ENCODE data around the gene THYN1. TPM values are rescaled to one million over a fixed set of nuclear protein-coding genes. Genes with fewer than 3 reads are reported as not detected.
A peak's percentile ranks its signal among the peaks of the same experiment; 100 is the strongest.

Gene THYN1
- total and polyA plus RNA-seq, 2 donors from 2014 or later: 32.2 to 74.0 TPM

DNA sequence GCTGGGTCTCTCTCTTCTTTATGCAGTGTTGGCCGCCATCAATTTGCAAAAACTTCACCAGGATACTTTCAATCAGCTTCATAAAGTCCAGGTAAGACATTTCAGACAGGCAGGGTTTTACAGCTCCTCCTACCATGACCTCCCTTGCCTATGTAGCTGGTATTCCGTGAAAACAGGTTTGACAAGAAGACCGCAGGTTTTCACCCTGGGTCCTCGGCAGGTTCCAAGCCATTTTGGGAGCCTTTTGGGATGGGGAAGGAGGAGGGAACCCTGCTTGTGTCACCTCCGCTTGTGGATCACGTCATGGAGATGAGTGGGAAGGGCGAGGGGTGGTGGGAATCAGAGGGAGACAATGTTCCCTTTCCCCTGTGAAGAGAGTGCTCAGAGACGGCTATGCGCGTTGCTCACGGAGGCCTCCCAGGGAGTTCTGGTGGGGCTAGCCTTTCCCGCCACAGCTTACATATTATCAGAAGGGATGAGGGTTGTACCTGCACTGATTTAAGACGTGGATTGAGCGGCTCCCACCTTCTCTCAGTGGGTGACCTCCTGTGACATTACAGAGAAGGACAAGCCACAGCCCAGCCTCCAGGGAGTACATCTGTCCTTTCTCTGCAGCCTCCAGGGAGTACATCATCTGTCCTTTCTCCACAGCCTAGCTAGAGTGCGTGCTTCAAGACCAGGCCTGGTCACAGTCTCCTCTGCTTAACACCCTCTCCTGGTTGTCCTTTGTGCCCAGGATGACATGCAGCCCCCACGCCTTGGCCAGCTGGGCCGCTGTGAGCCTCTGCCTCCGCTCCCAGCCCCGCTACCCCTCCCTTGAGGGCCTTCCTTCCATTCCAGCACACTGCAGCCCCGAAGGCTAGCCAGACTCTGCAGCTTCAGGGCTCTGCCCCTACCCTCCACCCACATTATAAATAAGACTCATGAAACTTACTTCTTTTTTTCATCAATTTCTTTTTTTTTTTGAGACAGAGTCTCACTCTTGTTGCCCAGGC is 40.3 kb upstream of the THYN1 start:
- no peaks in the 10 kb centered on the region for H3K36me3 ChIP-seq (ENCODE audit: control insufficient read depth in 2 of 3, insufficient read depth in 3 of 3, low read length in 3 of 3)
- H3K9ac ChIP-seq (ENCODE audit: low read length in 3 of 3): no peak overlapping the region
- H3K4me1 ChIP-seq (ENCODE audit: control insufficient read depth in 2 of 3, insufficient read depth in 2 of 3, low read depth in 1 of 3, low read length in 3 of 3): no peaks in the 10 kb centered on the region
- no peak overlapping the region for H3K4me3 ChIP-seq (ENCODE audit: low read length in 3 of 3)
- no peaks in the 10 kb centered on the region for H3K27me3 ChIP-seq (ENCODE audit: control insufficient read depth, insufficient read depth, low read length)
- H3K27ac ChIP-seq (ENCODE audit: low read depth in 2 of 2, low read length in 2 of 2): no peak overlapping the region
- FAIRE-seq: no peak
- peak in 1 of 5 donors; percentile 16 for DNase-seq
- no peaks in the 10 kb centered on the region for H3K9me3 ChIP-seq (ENCODE audit: control insufficient read depth in 2 of 3, insufficient read depth in 1 of 3, low read length in 3 of 3)
- TF ChIP-seq, protein P1, sequence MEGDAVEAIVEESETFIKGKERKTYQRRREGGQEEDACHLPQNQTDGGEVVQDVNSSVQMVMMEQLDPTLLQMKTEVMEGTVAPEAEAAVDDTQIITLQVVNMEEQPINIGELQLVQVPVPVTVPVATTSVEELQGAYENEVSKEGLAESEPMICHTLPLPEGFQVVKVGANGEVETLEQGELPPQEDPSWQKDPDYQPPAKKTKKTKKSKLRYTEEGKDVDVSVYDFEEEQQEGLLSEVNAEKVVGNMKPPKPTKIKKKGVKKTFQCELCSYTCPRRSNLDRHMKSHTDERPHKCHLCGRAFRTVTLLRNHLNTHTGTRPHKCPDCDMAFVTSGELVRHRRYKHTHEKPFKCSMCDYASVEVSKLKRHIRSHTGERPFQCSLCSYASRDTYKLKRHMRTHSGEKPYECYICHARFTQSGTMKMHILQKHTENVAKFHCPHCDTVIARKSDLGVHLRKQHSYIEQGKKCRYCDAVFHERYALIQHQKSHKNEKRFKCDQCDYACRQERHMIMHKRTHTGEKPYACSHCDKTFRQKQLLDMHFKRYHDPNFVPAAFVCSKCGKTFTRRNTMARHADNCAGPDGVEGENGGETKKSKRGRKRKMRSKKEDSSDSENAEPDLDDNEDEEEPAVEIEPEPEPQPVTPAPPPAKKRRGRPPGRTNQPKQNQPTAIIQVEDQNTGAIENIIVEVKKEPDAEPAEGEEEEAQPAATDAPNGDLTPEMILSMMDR (IDR thresholded peaks at IDR 0.05; ENCODE audit: borderline replicate concordance, extremely low read depth, insufficient read depth): no peak
- intact Hi-C loops (cut with DNase I): no loop called here

DNA sequence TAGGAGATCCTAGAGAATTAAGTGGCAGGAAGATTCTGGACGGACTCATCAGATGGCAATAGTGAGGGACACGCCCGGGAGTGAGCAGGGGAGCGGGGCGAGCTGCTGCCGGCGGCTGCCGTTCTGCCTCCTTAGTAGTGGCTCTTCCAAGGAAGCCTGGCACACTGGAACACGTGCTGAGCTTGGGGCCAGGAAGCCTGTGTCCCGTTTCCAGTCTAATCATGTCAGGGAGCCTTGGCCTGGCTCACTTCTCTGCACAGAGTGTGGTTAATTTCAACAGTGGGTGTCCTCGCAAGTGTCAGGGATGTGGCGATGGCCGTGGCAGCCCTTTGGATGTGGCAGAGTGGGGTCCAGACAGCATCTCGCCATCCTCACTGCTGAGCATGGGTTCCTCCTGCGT is 39.5 kb upstream of the THYN1 start:
- TF ChIP-seq, protein P1 (IDR thresholded peaks at IDR 0.05; ENCODE audit: borderline replicate concordance, extremely low read depth, insufficient read depth): no peak
- no peak for FAIRE-seq
- DNase-seq: no peak

DNA sequence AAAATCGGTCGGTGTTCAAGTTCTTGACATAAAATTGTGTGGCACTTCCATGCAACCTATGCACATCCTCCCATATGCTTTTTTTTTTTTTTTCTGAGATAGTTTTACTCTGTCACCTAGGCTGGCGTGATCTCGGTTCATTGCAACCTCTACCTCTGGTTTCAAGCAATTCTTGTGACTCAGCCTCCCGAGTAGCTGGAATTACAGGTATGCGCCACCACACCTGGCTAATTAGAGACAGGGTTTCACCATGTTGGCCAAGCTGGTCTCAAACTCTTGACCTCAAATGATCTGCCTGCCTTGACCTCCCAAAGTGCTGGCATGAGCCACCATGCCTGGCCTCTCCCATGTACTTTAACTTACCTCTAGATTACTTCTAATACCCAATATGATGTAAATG is 38.0 kb upstream of the THYN1 start:
- Histone ChIP-seq H3K27ac (ENCODE audit: low read depth in 2 of 2, low read length in 2 of 2) (no peak overlapping the region), H3K4me3 (ENCODE audit: low read length in 3 of 3) (no peak overlapping the region), H3K4me1 (ENCODE audit: control insufficient read depth in 2 of 3, insufficient read depth in 2 of 3, low read depth in 1 of 3, low read length in 3 of 3) (no peaks in the 10 kb centered on the region), H3K9me3 (ENCODE audit: control insufficient read depth in 2 of 3, insufficient read depth in 1 of 3, low read length in 3 of 3) (no peaks in the 10 kb centered on the region), H3K27me3 (ENCODE audit: control insufficient read depth, insufficient read depth, low read length) (no peaks in the 10 kb centered on the region), H3K9ac (ENCODE audit: low read length in 3 of 3) (no peak overlapping the region), H3K36me3 (ENCODE audit: control insufficient read depth in 2 of 3, insufficient read depth in 3 of 3, low read length in 3 of 3) (no peaks in the 10 kb centered on the region)
- TF ChIP-seq, protein P1 (IDR thresholded peaks at IDR 0.05; ENCODE audit: borderline replicate concordance, extremely low read depth, insufficient read depth): no peak
- FAIRE-seq (no peak), DNase-seq (no peak)
- intact Hi-C loops (cut with DNase I): no loop called here

More for the DNA sequence above, 39.5 kb upstream of the THYN1 start:
- Histone ChIP-seq H3K4me1 (ENCODE audit: control insufficient read depth in 2 of 3, insufficient read depth in 2 of 3, low read depth in 1 of 3, low read length in 3 of 3) (no peaks in the 10 kb centered on the region), H3K27ac (ENCODE audit: low read depth in 2 of 2, low read length in 2 of 2) (no peak overlapping the region), H3K4me3 (ENCODE audit: low read length in 3 of 3) (no peak overlapping the region), H3K27me3 (ENCODE audit: control insufficient read depth, insufficient read depth, low read length) (no peaks in the 10 kb centered on the region), H3K9me3 (ENCODE audit: control insufficient read depth in 2 of 3, insufficient read depth in 1 of 3, low read length in 3 of 3) (no peaks in the 10 kb centered on the region), H3K36me3 (ENCODE audit: control insufficient read depth in 2 of 3, insufficient read depth in 3 of 3, low read length in 3 of 3) (no peaks in the 10 kb centered on the region), H3K9ac (ENCODE audit: low read length in 3 of 3) (no peak overlapping the region)
- intact Hi-C loops (cut with DNase I): no loop called here

Data from kidney (tissue), 14 donors.